Measurements from ENCODE around the gene LATS2.

Gene LATS2

GRCh38 chr13:20993661-20994440 lies 67.5 kb downstream of the LATS2 start:
- FAIRE-seq (peak; percentile 92), DNase-seq (ENCODE audit: low spot score) (peak; percentile 92)

- FAIRE-seq (no peak), DNase-seq (ENCODE audit: low spot score) (no peak)
Observed at GRCh38 chr13:20993211-20993610, 68.2 kb downstream of the LATS2 start.

GRCh38 chr13:20991741-20992520 lies 69.5 kb downstream of the LATS2 start:
- FAIRE-seq (no peak), DNase-seq (ENCODE audit: low spot score) (no peak)

GRCh38 chr13:20990910-20991525 lies 70.4 kb downstream of the LATS2 start:
- DNase-seq (ENCODE audit: low spot score) (no peak), FAIRE-seq (no peak)

- DNase-seq (ENCODE audit: low spot score), result no peak
- no peak for FAIRE-seq
Observed at GRCh38 chr13:20989656-20990321, 71.6 kb downstream of the LATS2 start.

- FAIRE-seq, result no peak
- no peak for DNase-seq (ENCODE audit: low spot score)
Observed at GRCh38 chr13:20988909-20989655, 72.3 kb downstream of the LATS2 start.

- DNase-seq (ENCODE audit: low spot score), result no peak
- no peak for FAIRE-seq
Observed at GRCh38 chr13:20988033-20988908, 73.1 kb downstream of the LATS2 start.

GRCh38 chr13:20987599-20987998 lies 73.8 kb downstream of the LATS2 start:
- no peak for DNase-seq (ENCODE audit: low spot score)
- no peak for FAIRE-seq

- DNase-seq (ENCODE audit: low spot score) (no peak), FAIRE-seq (no peak)
Observed at GRCh38 chr13:20984879-20985278, 76.5 kb downstream of the LATS2 start.

- FAIRE-seq (no peak), DNase-seq (ENCODE audit: low spot score) (no peak)
Observed at GRCh38 chr13:20983386-20983785, 78.0 kb downstream of the LATS2 start.

GRCh38 chr13:20981370-20982095 lies 79.9 kb downstream of the LATS2 start:
- no peak for DNase-seq (ENCODE audit: low spot score)
- no peak for FAIRE-seq

GRCh38 chr13:20980899-20981298 lies 80.5 kb downstream of the LATS2 start:
- no peak for FAIRE-seq

GRCh38 chr13:20980430-20980829 lies 81.0 kb downstream of the LATS2 start:
- no peak for FAIRE-seq

More at GRCh38 chr13:20980899-20981298, 80.5 kb downstream of the LATS2 start:
- no peak for DNase-seq (ENCODE audit: low spot score)

GRCh38 chr13:20977394-20977793 lies 84.0 kb downstream of the LATS2 start:
- no peak for DNase-seq (ENCODE audit: low spot score)
- FAIRE-seq, result peak; percentile 28

More at GRCh38 chr13:20980430-20980829, 81.0 kb downstream of the LATS2 start:
- no peak for DNase-seq (ENCODE audit: low spot score)

- no peak for DNase-seq (ENCODE audit: low spot score)
- no peak for FAIRE-seq
Observed at GRCh38 chr13:20974981-20975585, 86.3 kb downstream of the LATS2 start.

GRCh38 chr13:20973886-20974425 lies 87.4 kb downstream of the LATS2 start:
- FAIRE-seq (no peak), DNase-seq (ENCODE audit: low spot score) (no peak)

- FAIRE-seq (no peak), DNase-seq (ENCODE audit: low spot score) (no peak)
Observed at GRCh38 chr13:20972731-20973130, 88.7 kb downstream of the LATS2 start.

GRCh38 chr13:20969182-20969581 lies 92.2 kb downstream of the LATS2 start:
- FAIRE-seq, result peak; percentile 56
- peak; percentile 61 for DNase-seq (ENCODE audit: low spot score)
